Placental pericyte (primary cell): ENCODE measurements around the gene TRIM10. TPM values are rescaled to one million over a fixed set of nuclear protein-coding genes. Genes with fewer than 3 reads are reported as not detected.

Experiments
- small RNA-seq: library from RNA; depleted of rRNA; stranded (forward); fragments of <200 nt; gene quantifications from one replicate; pipeline ENCODE3, GENCODE V24; 2012; ENCODE audit warnings: low replicate concordance
- total RNA-seq: library from RNA; depleted of rRNA; stranded (reverse); fragments of >200 nt; gene quantifications from 2 replicates; pipeline ENCODE4 v1.2.3, GENCODE V29; 2012

TRIM10 gene, protein sequence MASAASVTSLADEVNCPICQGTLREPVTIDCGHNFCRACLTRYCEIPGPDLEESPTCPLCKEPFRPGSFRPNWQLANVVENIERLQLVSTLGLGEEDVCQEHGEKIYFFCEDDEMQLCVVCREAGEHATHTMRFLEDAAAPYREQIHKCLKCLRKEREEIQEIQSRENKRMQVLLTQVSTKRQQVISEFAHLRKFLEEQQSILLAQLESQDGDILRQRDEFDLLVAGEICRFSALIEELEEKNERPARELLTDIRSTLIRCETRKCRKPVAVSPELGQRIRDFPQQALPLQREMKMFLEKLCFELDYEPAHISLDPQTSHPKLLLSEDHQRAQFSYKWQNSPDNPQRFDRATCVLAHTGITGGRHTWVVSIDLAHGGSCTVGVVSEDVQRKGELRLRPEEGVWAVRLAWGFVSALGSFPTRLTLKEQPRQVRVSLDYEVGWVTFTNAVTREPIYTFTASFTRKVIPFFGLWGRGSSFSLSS
- total RNA-seq: not detected in 2 replicates

DNA sequence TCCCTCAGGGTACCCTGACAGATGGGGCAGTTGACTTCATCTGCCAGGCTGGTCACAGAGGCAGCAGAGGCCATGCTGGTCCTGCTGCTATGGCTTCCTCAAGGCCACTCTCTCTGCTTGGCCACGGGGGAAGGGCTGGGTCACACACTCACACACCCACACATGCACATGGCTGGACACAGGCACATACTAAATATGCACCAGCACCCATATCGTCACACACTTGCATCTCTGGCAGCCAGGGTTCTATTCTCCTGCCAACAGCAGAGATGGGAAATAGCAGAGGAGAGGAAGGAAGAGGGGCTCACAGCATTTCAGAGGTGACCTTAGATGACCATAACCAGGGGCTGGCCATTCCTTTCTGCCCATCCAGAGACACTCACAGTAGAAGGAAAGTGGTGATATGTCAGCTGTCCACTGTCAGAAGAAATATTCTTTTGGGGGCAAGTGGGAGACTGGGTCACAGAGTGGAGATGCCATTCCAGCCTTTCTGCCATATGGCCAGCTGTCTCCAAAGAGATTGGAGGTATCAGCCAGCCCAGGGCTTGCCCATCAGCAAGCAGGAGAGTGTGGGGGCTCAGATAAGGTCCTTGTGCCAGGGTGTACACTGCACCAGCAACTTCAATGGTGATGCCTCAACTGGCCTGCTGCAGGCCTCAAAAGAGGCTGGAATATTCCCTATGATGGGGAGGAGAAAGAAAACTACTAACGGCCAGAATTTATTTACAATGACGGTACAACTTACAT is at the start of gene TRIM10:
TSS of gene TRIM10 (minus strand) at position 427 of the 747 bp plus-strand sequence. CDS start at position 74, 353 bp downstream.

DNA sequence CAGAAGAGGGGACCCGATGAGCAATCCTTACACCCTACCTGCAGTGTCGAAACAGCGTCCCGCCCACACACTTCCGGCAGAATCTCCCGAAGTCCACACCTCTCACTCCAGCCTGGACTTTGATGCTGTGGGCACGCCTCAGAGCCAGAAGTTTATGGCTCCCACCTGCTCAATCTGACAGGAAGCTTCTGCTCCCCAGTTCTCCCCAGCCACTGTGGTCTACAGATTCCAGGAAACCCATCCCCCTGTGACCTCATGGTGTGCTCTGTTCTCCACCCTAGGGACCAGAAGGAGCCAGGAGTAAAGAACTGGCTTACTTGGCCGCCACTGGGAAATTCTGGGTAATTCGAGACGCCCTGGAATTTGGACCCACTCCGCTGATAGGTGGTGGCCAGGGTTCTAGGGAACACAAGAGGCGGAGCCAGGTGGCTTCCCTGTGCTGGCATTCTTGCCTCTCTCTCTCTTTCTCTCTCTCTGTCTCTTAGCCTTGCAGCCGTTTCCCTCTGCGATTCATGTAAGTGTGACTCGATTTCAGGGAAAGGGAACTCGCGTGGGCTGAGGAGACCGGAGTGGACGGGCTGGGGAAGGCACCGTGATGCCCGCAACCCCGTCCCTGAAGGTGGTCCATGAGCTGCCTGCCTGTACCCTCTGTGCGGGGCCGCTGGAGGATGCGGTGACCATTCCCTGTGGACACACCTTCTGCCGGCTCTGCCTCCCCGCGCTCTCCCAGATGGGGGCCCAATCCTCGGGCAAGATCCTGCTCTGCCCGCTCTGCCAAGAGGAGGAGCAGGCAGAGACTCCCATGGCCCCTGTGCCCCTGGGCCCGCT is 2.3 kb upstream of the TRIM10 start, which contains the start of gene TRIM15:
TSS of gene TRIM15 (plus strand) at position 457 of the 828 bp plus-strand sequence. CDS start at position 596, 139 bp downstream.

GRCh38 chr6:30135757-30136156 is 25.3 kb downstream of the TRIM10 start, which contains the start of gene TRIM40:
Gene TRIM40, plus strand, starts transcription at chr6:30136140. Its CDS starts 897 bp downstream, at chr6:30137037.

GRCh38 chr6:30113003-30113759 is 47.8 kb downstream of the TRIM10 start, which contains the start of gene TRIM31:
Gene TRIM31, minus strand, starts transcription at chr6:30113090. Its CDS starts 285 bp downstream, at chr6:30112805.

Small RNA genes lying within 50 kb of the gene (small RNA-seq; reads per million reads assigned to genes)
- not detected for gene RF00554

Other genes with a start within 250 kb of the TRIM10 start
- 523 and 603 TPM in 2 replicates for gene HLA-A, start 218.7 kb downstream of the TRIM10 start, total RNA-seq
- 16.2 and 27.3 TPM in 2 replicates for gene POLR1H, start 99.9 kb downstream of the TRIM10 start, total RNA-seq
- 39.1 and 41.6 TPM in 2 replicates for gene PPP1R11, start 94.0 kb downstream of the TRIM10 start, total RNA-seq
- not detected in 2 replicates for gene RNF39, start 85.4 kb downstream of the TRIM10 start, total RNA-seq
- not detected in 2 replicates for gene TRIM31, start 48.1 kb downstream of the TRIM10 start, total RNA-seq
- not detected in 2 replicates for gene TRIM40, start 25.1 kb downstream of the TRIM10 start, total RNA-seq
- not detected in 2 replicates for gene TRIM15, start 2.3 kb upstream of the TRIM10 start, total RNA-seq
- gene TRIM26, start 52.2 kb upstream of the TRIM10 start, total RNA-seq: 25.6 and 36.9 TPM in 2 replicates
- 18.3 and 19.5 TPM in 2 replicates for gene TRIM39, start 165.7 kb upstream of the TRIM10 start, total RNA-seq
- 29.5 and 31.4 TPM in 2 replicates for gene RPP21, start 183.9 kb upstream of the TRIM10 start, total RNA-seq